Purkinje cell (primary cell): ENCODE measurements around the gene CLDN5. TPM values are rescaled to one million over a fixed set of nuclear protein-coding genes. Genes with fewer than 3 reads are reported as not detected.

ENCODE experiments used
- polyA plus RNA-seq: library from polyadenylated mRNA; unstranded; fragments of >200 nt; fragmentation: Nextera tagmentation; gene quantifications from 2 replicates; pipeline ENCODE4 v1.2.1, GENCODE V29; 2014

CLDN5 gene, protein sequence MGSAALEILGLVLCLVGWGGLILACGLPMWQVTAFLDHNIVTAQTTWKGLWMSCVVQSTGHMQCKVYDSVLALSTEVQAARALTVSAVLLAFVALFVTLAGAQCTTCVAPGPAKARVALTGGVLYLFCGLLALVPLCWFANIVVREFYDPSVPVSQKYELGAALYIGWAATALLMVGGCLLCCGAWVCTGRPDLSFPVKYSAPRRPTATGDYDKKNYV
- 0.17 and 0.28 TPM in 2 replicates for polyA plus RNA-seq

DNA sequence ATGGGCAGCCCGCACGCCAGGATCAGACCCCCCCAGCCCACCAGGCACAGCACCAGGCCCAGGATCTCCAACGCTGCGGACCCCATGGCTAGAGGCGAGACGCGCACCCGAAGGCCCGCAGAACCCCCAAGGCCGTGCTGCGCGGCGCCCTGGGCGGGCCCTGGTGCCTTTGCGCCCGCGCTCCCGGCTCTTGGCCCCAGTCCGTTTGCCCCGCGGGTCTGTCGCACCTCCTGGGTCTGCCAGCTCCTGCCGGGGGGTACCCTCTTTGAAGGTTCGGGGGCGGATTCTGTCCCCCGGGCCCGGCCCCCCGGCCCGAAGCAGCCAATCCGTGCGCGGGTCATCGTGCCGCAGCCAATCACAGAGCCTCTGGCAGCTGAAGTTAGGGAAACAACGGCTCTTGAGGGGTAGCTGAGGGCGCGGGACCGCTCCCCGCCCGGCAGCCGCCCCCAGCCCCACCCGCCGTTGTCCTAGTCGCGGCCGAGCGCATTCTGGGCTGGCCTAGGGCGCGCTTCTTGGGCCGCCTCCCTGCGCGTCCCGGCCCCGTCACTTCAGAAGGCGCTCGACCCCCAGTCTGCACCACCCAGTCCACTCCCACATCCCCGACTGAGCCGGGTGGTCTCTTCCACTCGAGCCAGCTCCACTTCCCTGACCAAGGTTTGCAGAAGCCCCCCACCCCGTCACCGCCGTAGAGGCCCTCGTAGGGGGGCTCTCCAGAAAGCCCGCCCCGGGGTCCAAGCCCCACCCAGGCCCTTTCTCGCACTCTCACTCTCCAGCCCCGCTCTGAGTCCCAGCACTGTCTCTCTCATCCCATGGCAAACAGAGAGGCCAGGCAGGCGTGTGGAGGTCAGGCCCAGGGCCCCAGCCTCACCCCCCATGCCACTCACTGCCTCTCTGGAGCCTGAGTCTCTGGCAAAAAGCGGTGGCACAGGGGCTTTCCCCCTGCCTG lies at the start of gene CLDN5:
Gene CLDN5, minus strand, starts transcription at position 241 of the 946 bp plus-strand sequence. Its CDS starts 155 bp downstream, at position 86.

DNA sequence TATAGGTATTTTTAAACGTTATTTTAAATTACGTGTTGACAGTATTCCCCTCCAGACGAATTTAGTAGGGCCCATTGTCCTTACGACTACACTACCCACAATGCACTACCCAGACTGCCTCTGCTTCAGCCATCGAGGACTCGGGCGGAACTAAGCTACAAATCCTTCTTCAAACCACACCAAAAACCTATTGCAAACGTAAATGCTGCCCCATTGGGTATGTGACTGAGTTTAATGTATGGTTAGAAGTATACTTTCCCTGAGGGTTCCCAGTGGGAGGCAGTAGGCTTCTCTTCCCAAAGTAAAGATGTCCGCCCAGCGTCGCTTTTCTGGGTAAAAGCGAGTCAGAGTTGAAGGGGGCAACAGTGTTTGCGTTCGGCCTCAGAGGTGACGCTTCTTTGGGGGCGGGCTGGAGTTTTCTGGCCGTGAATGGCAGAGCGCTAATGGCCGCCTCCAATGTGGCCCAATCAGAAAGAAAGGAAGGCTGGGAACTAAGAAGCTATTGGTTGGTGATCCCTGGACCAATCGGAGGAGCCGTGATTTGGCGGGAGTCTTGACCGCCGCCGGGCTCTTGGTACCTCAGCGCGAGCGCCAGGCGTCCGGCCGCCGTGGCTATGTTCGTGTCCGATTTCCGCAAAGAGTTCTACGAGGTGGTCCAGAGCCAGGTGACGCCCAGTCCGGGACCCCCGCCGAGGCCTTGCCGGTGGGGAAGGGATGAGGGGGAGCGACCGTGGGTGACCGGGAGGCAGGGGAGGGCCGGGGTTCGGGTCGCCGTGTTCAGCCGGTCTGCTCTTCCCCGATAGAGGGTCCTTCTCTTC lies 44.6 kb downstream of the CLDN5 start, which contains the start of gene CDC45:
Gene CDC45, plus strand, starts transcription at position 566 of the 818 bp plus-strand sequence. Its CDS starts 49 bp downstream, at position 615.

DNA sequence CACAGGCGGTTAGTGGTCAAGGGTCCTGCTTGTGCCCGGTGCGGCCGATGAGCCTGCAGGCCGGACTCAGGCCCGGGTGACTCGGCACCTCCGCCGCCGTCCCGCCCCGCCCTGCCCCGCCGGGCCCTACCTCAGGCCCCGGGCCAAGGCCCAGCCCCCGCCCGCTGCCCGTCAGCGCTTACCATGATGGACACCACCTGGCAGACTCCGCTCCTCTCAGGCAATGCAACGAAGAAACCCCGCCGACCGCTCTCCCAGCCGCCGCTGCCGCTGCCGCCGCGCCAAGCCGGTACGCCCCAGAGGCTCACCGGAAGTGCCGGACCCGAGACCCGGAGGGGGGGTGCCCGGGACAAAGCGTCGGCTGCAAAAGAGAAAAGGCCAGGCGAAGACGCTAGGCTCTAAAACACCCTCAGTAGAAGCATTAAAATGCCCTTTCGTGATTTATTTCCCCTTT lies 45.3 kb downstream of the CLDN5 start, which contains the start of gene UFD1:
Gene UFD1, minus strand, starts transcription at position 293 of the 454 bp plus-strand sequence. Its CDS starts 108 bp downstream, at position 185.

Other genes with a start within 250 kb of the CLDN5 start
- gene CLTCL1, start 232.7 kb downstream of the CLDN5 start, polyA plus RNA-seq: 0.06 and 0.44 TPM in 2 replicates
- 1.4 and 2.0 TPM in 2 replicates for gene HIRA, start 92.7 kb downstream of the CLDN5 start, polyA plus RNA-seq
- 69.6 and 78.9 TPM in 2 replicates for gene MRPL40, start 91.9 kb downstream of the CLDN5 start, polyA plus RNA-seq
- 46.1 and 46.3 TPM in 2 replicates for gene C22orf39, start 76.7 kb downstream of the CLDN5 start, polyA plus RNA-seq
- 44.4 and 54.0 TPM in 2 replicates for gene UFD1, start 45.2 kb downstream of the CLDN5 start, polyA plus RNA-seq
- gene CDC45, start 44.5 kb downstream of the CLDN5 start, polyA plus RNA-seq: 2.5 and 2.6 TPM in 2 replicates
- 10.5 and 13.8 TPM in 2 replicates for gene SEPTIN5, start 190.1 kb upstream of the CLDN5 start, polyA plus RNA-seq
- gene GP1BB, start 199.1 kb upstream of the CLDN5 start, polyA plus RNA-seq: 2.4 and 2.9 TPM in 2 replicates
- not detected in 2 replicates for gene TBX1, start 236.4 kb upstream of the CLDN5 start, polyA plus RNA-seq